DOHH2 (cell line): ENCODE measurements around the gene ARHGEF39.

Experiments used
- H3F3A ChIP-seq: fragments of 200-600 bp; sonication (generic), shearing (Covaris generic); 2 replicates; pipeline ENCODE4 v1.6.0; 2016; ENCODE audit warnings: antibody characterized with exemption, mild to moderate bottlenecking; ENCODE audit not compliant: control insufficient read depth, insufficient read depth
- H3K27ac ChIP-seq: fragments of 200-600 bp; sonication (generic); 2 replicates; pipeline ENCODE4 v1.5.1; 2014; ENCODE audit warnings: low read depth, mild to moderate bottlenecking, low read length, moderate library complexity
- H3K27me3 ChIP-seq: fragments of 200-600 bp; sonication (generic); 2 replicates; pipeline ENCODE4 v1.6.1; 2014; ENCODE audit warnings: mild to moderate bottlenecking, low read length, mixed read lengths; ENCODE audit not compliant: control insufficient read depth
- H3K36me3 ChIP-seq: fragments of 200-600 bp; sonication (generic); 2 replicates; pipeline ENCODE4 v1.6.1; 2014; ENCODE audit warnings: mild to moderate bottlenecking, low read length, moderate library complexity, mixed read lengths; ENCODE audit not compliant: control insufficient read depth
- H3K4me1 ChIP-seq: fragments of 200-600 bp; sonication (generic); 2 replicates; pipeline ENCODE4 v1.6.1; 2014; ENCODE audit warnings: mild to moderate bottlenecking, low read length, mixed read lengths; ENCODE audit not compliant: control insufficient read depth
- H3K4me2 ChIP-seq: fragments of 200-600 bp; sonication (generic); 2 replicates; pipeline ENCODE4 v1.6.0; 2014; ENCODE audit warnings: mild to moderate bottlenecking, low read length, moderate library complexity
- H3K4me3 ChIP-seq: fragments of 200-600 bp; sonication (generic); 2 replicates; pipeline ENCODE4 v1.5.1; 2014; ENCODE audit warnings: mild to moderate bottlenecking, low read length, mixed read lengths
- H3K79me2 ChIP-seq: fragments of 200-600 bp; sonication (generic); 2 replicates; pipeline ENCODE4 v1.6.1; 2014; ENCODE audit warnings: mild to moderate bottlenecking, low read length, mixed read lengths; ENCODE audit not compliant: control insufficient read depth
- H3K9me2 ChIP-seq: fragments of 200-600 bp; sonication (generic); replicated peaks from 2 replicates; pipeline ENCODE4 v1.6.1; 2014; ENCODE audit warnings: mild to moderate bottlenecking, low read length, mixed read lengths; ENCODE audit not compliant: control insufficient read depth
- H3K9me3 ChIP-seq: fragments of 200-600 bp; sonication (generic); 2 replicates; pipeline ENCODE4 v1.6.1; 2014; ENCODE audit warnings: antibody characterized with exemption, low read length, mixed read lengths; ENCODE audit not compliant: control insufficient read depth, insufficient read depth
- H4K20me1 ChIP-seq: fragments of 200-600 bp; sonication (generic); 2 replicates; pipeline ENCODE4 v1.6.0; 2014; ENCODE audit warnings: low read depth, mild to moderate bottlenecking, antibody characterized with exemption, low read length, moderate library complexity; ENCODE audit not compliant: control insufficient read depth, insufficient read depth
- EZH2phosphoT487 ChIP-seq: fragments of 200-600 bp; sonication (generic); IDR thresholded peaks from 2 replicates; pipeline ENCODE4 v1.6.1; 2017; ENCODE audit warnings: borderline replicate concordance, mild to moderate bottlenecking, antibody characterized with exemption, low read length, moderate library complexity, mixed read lengths
- TF ChIP-seq, protein P1 (sequence below): fragments of 200-600 bp; sonication (generic); IDR thresholded peaks from one replicate; pipeline ENCODE4 v1.5.1; 2014; ENCODE audit warnings: antibody characterized with exemption, mild to moderate bottlenecking, low read depth, low read length; ENCODE audit not compliant: poor library complexity, severe bottlenecking

ARHGEF39 gene

GRCh38 chr9:35705372-35705771, 40.4 kb upstream of the ARHGEF39 start:
- no peaks in the 10 kb centered on the region for H3K4me1 ChIP-seq
- no peak for TF ChIP-seq EZH2phosphoT487
- TF ChIP-seq, protein P1, sequence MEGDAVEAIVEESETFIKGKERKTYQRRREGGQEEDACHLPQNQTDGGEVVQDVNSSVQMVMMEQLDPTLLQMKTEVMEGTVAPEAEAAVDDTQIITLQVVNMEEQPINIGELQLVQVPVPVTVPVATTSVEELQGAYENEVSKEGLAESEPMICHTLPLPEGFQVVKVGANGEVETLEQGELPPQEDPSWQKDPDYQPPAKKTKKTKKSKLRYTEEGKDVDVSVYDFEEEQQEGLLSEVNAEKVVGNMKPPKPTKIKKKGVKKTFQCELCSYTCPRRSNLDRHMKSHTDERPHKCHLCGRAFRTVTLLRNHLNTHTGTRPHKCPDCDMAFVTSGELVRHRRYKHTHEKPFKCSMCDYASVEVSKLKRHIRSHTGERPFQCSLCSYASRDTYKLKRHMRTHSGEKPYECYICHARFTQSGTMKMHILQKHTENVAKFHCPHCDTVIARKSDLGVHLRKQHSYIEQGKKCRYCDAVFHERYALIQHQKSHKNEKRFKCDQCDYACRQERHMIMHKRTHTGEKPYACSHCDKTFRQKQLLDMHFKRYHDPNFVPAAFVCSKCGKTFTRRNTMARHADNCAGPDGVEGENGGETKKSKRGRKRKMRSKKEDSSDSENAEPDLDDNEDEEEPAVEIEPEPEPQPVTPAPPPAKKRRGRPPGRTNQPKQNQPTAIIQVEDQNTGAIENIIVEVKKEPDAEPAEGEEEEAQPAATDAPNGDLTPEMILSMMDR: no peak
- H3K9me3 ChIP-seq: no peaks in the 10 kb centered on the region
- no peaks in the 10 kb centered on the region for H4K20me1 ChIP-seq
- no peaks in the 10 kb centered on the region for H3K27me3 ChIP-seq
- H3K79me2 ChIP-seq: no peaks in the 10 kb centered on the region
- no peak overlapping the region for H3K4me3 ChIP-seq
- H3K27ac ChIP-seq: no peak overlapping the region
- H3K9me2 ChIP-seq: no peaks in the 10 kb centered on the region
- peaks cover 89% of the 10 kb centered on the region for H3K36me3 ChIP-seq
- no peaks in the 10 kb centered on the region for H3F3A ChIP-seq
- no peak overlapping the region for H3K4me2 ChIP-seq

GRCh38 chr9:35703906-35704672, 39.1 kb upstream of the ARHGEF39 start:
- Histone ChIP-seq H3F3A (no peaks in the 10 kb centered on the region), H3K4me3 (no peak overlapping the region), H3K9me3 (no peaks in the 10 kb centered on the region), H3K79me2 (no peaks in the 10 kb centered on the region), H3K27ac (no peak overlapping the region), H3K27me3 (no peaks in the 10 kb centered on the region), H4K20me1 (no peaks in the 10 kb centered on the region), H3K4me2 (no peak overlapping the region), H3K4me1 (no peaks in the 10 kb centered on the region), H3K9me2 (no peaks in the 10 kb centered on the region), H3K36me3 (peaks cover 96% of the 10 kb centered on the region)
- TF ChIP-seq, protein P1: no peak

DNA sequence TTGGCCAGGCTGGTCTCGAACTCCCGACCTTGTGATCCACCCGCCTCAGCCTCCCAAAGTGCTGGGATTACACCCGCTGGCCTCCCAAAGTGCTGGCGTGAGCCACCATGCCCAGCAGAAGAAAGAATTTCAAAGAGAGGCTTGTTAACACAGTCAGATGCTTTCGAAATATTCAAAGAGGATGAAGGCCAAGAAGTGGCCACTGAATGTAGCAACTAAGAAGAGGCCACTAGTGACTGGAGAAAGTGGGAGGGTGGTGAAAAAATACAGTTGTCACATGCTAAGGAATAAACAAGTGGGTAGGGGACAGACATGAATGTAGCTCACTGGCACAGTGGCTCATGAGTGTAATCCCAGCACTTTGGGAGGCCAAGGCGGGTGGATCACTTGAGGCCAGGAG, 37.7 kb upstream of the ARHGEF39 start:
- H3K9me3 ChIP-seq: no peaks in the 10 kb centered on the region
- H3K79me2 ChIP-seq: no peaks in the 10 kb centered on the region
- H3K36me3 ChIP-seq: peaks cover 96% of the 10 kb centered on the region
- no peak overlapping the region for H3K4me2 ChIP-seq
- no peaks in the 10 kb centered on the region for H3K4me1 ChIP-seq
- H3K4me3 ChIP-seq: no peak overlapping the region
- H3K9me2 ChIP-seq: no peaks in the 10 kb centered on the region
- H3K27ac ChIP-seq: no peak overlapping the region
- no peaks in the 10 kb centered on the region for H4K20me1 ChIP-seq
- no peaks in the 10 kb centered on the region for H3F3A ChIP-seq
- no peaks in the 10 kb centered on the region for H3K27me3 ChIP-seq
- TF ChIP-seq EZH2phosphoT487: no peak
- TF ChIP-seq, protein P1: no peak
